ENCODE data around the gene UNC5A.

The UNC5A gene

DNA sequence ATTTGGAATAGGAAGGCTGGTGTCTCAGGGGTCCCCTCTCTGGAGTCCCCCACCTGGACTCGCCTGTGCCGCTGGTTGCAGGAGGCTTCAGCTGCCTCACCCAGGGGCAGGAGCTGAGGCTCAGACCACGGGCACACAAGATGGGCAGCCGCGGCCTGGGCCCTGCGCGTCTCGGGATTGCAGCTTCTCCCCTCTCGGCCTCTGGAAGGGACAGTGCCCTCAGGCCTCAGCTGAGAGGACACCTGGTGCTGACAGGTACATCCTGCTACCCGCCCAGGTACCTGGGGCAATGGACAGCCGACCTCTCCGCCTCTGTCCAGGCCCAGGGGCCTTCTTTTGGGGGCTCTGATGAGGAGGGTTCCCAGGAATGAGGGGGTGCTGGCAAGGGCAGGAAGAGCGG, 38.3 kb downstream of the UNC5A start:
- DNase-seq (ENCODE audit: low read depth in 1 of 2, low spot score in 1 of 2) = no peak
- TF ChIP-seq SPI1 (IDR thresholded peaks at IDR 0.05; ENCODE audit: borderline replicate concordance, low read depth) = no peak
- no peak for TF ChIP-seq GABPA (IDR thresholded peaks at IDR 0.05; ENCODE audit: low read depth)
- TF ChIP-seq POLR2AphosphoS5 (IDR thresholded peaks at IDR 0.05; ENCODE audit: low read depth) = no peak
- TF ChIP-seq, protein P1, sequence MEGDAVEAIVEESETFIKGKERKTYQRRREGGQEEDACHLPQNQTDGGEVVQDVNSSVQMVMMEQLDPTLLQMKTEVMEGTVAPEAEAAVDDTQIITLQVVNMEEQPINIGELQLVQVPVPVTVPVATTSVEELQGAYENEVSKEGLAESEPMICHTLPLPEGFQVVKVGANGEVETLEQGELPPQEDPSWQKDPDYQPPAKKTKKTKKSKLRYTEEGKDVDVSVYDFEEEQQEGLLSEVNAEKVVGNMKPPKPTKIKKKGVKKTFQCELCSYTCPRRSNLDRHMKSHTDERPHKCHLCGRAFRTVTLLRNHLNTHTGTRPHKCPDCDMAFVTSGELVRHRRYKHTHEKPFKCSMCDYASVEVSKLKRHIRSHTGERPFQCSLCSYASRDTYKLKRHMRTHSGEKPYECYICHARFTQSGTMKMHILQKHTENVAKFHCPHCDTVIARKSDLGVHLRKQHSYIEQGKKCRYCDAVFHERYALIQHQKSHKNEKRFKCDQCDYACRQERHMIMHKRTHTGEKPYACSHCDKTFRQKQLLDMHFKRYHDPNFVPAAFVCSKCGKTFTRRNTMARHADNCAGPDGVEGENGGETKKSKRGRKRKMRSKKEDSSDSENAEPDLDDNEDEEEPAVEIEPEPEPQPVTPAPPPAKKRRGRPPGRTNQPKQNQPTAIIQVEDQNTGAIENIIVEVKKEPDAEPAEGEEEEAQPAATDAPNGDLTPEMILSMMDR (IDR thresholded peaks at IDR 0.05; ENCODE audit: insufficient read depth, low read length) = no peak
- TF ChIP-seq, protein P2, sequence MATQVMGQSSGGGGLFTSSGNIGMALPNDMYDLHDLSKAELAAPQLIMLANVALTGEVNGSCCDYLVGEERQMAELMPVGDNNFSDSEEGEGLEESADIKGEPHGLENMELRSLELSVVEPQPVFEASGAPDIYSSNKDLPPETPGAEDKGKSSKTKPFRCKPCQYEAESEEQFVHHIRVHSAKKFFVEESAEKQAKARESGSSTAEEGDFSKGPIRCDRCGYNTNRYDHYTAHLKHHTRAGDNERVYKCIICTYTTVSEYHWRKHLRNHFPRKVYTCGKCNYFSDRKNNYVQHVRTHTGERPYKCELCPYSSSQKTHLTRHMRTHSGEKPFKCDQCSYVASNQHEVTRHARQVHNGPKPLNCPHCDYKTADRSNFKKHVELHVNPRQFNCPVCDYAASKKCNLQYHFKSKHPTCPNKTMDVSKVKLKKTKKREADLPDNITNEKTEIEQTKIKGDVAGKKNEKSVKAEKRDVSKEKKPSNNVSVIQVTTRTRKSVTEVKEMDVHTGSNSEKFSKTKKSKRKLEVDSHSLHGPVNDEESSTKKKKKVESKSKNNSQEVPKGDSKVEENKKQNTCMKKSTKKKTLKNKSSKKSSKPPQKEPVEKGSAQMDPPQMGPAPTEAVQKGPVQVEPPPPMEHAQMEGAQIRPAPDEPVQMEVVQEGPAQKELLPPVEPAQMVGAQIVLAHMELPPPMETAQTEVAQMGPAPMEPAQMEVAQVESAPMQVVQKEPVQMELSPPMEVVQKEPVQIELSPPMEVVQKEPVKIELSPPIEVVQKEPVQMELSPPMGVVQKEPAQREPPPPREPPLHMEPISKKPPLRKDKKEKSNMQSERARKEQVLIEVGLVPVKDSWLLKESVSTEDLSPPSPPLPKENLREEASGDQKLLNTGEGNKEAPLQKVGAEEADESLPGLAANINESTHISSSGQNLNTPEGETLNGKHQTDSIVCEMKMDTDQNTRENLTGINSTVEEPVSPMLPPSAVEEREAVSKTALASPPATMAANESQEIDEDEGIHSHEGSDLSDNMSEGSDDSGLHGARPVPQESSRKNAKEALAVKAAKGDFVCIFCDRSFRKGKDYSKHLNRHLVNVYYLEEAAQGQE (IDR thresholded peaks at IDR 0.05; ENCODE audit: insufficient replicate concordance, low read depth) = no peak
- Histone ChIP-seq H3K4me3 (replicated peaks; ENCODE audit: insufficient read depth, low read length) (no peak overlapping the region), H3K27ac (replicated peaks) (no peak overlapping the region), H3K27me3 (ENCODE audit: insufficient read depth, poor library complexity, severe bottlenecking) (peaks cover 21% of the 10 kb centered on the region)

DNA sequence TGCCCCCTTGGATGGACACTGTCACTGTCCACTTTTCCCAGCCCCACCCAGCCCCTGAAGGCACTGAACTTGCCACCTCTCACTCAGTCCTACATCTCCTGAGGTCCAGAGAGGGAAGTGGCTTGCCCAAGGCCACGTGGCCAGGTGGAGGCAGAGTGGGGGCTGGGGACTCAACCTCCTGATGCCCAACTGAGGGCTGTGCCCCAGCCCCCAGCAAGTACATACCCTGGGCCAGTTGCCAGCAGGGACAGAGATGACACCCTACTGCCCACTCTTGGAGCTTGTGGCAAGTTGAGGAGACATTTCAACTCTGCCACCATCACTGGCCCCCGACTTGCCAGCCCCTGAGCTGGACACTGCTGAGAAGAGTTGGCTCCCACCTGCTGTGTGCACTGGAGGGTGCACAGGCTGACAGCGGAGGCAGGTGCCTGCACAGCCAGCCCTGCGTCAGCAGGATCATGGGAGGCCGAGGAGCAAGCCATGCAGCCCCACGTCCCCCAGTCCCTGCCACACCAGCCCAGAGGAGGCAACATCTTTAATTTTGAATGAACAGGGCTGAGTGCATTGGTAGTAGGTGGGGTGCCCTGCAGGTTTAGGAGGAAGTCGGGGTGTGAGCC, 39.4 kb downstream of the UNC5A start:
- TF ChIP-seq POLR2AphosphoS5 (IDR thresholded peaks at IDR 0.05; ENCODE audit: low read depth) (no peak), SPI1 (IDR thresholded peaks at IDR 0.05; ENCODE audit: borderline replicate concordance, low read depth) (no peak)
- TF ChIP-seq, protein P2 (IDR thresholded peaks at IDR 0.05; ENCODE audit: insufficient replicate concordance, low read depth) = no peak
- no peak overlapping the region for H3K4me3 ChIP-seq (replicated peaks; ENCODE audit: insufficient read depth, low read length)
- no peak overlapping the region for H3K27ac ChIP-seq (replicated peaks)
- DNase-seq (ENCODE audit: low read depth in 1 of 2, low spot score in 1 of 2) = no peak
- peaks cover 19% of the 10 kb centered on the region for H3K27me3 ChIP-seq (ENCODE audit: insufficient read depth, poor library complexity, severe bottlenecking)

DNA sequence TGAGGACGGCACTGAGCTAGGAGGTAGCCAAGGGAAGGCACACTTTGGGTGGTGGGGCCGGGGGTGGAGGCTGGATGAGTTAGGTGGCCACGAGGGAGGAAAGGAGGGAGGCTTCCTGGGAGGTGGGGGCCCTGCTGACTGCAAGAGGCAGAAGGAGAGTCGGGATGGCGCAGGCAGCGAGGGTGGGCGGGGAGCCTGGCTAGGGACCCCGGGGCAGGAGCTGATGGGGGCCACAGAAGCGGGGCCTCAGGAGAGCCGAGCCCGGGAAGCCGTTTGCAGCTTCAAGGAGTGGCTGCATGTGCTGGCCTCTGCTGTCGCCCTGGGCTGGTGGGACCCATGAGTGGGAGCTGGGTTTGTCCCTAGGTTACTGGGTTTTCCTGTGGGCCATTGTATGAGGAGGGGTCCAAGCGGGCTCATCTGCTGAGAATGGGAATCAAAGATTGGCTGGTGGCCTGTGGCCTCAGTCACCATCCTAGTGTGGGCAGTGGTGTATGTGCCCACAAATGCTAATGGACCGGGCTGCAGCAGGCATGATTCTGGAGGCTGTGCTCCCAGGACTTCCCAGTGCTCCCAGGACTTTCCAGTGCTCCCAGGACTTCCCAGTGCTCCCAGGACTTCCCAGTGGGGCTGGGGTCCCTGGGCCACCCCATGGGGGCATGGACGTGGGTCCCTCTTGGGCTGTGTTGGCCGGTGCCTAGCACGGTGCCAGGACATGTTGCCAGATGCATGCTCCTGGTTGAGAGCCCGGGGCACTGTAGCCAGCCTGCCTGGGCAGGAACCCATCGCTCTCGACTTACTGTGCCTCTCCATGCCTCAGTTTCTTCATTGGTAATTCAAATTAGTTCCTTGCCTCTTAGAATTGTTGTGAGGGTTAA, 40.2 kb downstream of the UNC5A start:
- Histone ChIP-seq H3K4me3 (replicated peaks; ENCODE audit: insufficient read depth, low read length) (no peak overlapping the region), H3K27me3 (ENCODE audit: insufficient read depth, poor library complexity, severe bottlenecking) (peaks cover 14% of the 10 kb centered on the region), H3K27ac (replicated peaks) (no peak overlapping the region)
- DNase-seq (ENCODE audit: low read depth in 1 of 2, low spot score in 1 of 2) = no peak
- TF ChIP-seq, protein P2 (IDR thresholded peaks at IDR 0.05; ENCODE audit: insufficient replicate concordance, low read depth) = no peak
- TF ChIP-seq SPI1 (IDR thresholded peaks at IDR 0.05; ENCODE audit: borderline replicate concordance, low read depth) (no peak), POLR2AphosphoS5 (IDR thresholded peaks at IDR 0.05; ENCODE audit: low read depth) (no peak), GABPA (IDR thresholded peaks at IDR 0.05; ENCODE audit: low read depth) (no peak)
- TF ChIP-seq, protein P1 (IDR thresholded peaks at IDR 0.05; ENCODE audit: insufficient read depth, low read length) = no peak
